HL-60 (cell line): Measurements from ENCODE around the gene RGS1.

ENCODE experiments used
- CTCF ChIP-seq: IDR thresholded peaks from one replicate; pipeline ENCODE4 v1.5.1; 2011; ENCODE audit warnings: low read length, control low read depth, inconsistent platforms; ENCODE audit not compliant: insufficient read depth
- SPI1 ChIP-seq: IDR thresholded peaks from 2 replicates; pipeline ENCODE4 v1.6.1; 2012; ENCODE audit warnings: low read depth, mild to moderate bottlenecking, borderline replicate concordance

GRCh38 chr1:192552760-192553191 is 22.8 kb upstream of the RGS1 start:
- TF ChIP-seq SPI1 = no peak
- TF ChIP-seq CTCF = no peak
